Germinal center (tissue), 1 donor: ENCODE data around the gene EFNA3.
A peak's percentile ranks its signal among the peaks of the same experiment; 100 is the strongest.

Experiments
- DNase-seq: peaks from one replicate; pipeline ENCODE4 v3.0.0; 2012; ENCODE audit warnings: mixed read lengths, low spot score

EFNA3 gene

GRCh38 chr1:155078469-155079209, at the start of gene EFNA3:
TSS of gene EFNA3 (plus strand) at chr1:155078837. CDS start at chr1:155078942, 105 bp downstream.
- DNase-seq: peak; percentile 91

- no peak for DNase-seq
Measured at GRCh38 chr1:155029513-155030242, 49.0 kb upstream of the EFNA3 start.

DNA sequence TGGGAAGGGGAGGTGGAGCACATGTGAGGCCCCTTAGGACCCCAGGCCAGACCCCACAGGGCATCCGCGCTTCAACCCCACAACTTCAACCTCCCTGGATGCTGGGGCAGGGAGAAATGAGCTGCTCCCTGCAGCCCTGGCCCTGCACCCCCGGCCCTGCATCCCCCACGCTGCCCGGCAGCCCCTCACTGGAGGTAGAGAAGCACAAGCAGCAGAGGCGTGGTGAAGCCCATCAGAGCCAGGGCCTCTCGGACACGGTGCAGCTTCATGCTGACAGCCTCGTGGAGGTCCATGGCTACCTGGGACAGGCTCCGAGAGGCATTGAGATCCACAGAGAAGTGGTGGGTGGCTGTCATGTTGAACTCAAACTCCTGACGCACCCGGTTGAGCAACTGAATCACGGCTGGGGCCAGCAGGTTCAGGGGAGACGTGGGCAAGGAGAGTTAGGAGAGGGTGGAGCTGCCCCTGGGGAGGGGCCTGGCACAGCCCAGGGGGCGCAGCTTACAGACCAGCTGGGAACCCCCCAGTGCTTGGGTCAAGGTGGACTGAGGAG, 48.3 kb upstream of the EFNA3 start:
- DNase-seq: no peak

- DNase-seq: no peak
Measured at GRCh38 chr1:155030899-155031298, 47.7 kb upstream of the EFNA3 start.

DNA sequence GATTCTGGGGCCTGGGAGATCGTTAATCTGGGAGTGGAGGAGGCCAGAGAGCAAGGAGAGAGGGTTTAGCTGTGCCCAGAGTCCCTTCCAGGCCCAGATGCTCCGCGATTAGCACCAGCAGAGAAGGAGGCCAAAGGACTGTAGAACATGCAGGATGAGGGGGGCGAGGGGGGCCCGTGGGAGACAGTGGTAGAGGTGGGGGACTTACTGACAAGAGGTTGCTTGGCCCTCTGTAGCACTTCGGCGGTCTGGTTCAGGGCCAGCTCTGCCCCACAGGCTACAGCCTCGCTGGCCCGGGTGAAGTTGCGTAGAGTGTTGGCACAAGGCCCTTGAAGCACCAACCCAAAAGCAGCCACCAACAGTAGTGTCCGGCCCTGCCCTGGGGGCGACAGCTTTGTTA, 45.8 kb upstream of the EFNA3 start:
- no peak for DNase-seq

DNA sequence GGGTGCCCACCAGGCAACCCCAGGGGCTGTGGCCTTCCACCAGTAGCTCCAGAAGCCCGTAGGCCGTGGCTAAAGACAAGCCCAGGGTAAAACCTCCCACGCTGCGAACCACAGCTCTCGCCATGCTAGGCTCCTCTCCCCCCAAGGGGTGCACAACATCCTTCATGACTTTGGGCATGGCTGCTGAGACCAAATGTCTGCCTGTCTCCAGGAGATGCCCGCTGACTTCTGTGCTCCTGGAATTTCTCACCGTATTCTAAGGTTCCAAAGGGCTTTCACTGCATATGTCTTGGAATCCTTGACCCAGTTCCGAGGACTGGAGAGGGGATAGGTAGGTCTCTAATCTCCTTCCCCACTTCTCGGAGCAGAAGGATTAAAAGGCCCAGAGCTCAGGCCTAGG, 45.1 kb upstream of the EFNA3 start, which contains the start of the genes DCST1 and DCST2:
DCST1 (plus strand) TSS at position 301 of the 400 bp plus-strand sequence. CDS start 213 bp downstream, outside the sequence.
DCST2 (minus strand) TSS at position 258 of the 400 bp plus-strand sequence; CDS start at position 178, 80 bp downstream.
- no peak for DNase-seq

DNA sequence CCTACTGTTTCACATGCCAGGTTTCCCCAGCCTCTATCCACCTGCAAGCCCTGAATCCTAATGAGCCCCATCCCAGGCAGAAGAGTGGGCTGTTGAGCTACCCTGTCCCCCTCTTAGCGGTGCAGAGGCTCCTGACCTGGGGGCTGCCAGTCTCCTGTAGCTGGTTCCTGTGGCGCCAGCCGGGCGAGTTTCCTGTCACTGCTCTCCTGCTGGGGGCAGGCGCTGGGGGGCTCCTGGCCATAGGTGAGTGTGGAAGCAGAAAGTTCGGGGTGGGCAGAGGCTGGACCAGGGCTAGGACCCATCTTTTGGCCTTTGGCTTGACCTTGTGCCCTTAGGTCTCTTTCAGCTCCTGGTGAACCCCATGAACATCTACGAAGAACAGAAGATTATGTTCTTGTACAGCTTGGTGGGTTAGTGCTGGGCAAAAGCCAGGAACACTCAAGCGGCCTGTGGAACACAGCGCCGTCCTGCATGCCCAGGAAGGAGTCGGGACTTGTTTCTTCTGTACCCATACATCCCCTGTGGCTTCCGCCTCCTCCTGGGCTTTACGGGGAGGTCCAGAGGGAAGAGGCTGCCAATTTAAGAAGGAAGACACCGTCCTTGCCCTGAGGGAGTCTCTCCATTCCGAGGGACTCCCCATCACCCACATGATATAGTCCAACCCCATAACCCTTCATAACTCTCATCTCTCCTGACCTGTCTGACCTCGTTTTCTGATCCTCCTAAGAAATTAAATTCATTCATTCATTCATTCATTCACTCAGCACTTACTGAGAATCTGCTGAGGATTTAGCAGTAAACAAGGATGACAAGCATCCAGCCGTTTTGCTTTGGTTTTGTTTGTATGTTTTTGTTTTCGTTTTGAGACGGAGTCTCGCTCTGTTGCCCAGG, 44.1 kb upstream of the EFNA3 start:
- DNase-seq: no peak

DNA sequence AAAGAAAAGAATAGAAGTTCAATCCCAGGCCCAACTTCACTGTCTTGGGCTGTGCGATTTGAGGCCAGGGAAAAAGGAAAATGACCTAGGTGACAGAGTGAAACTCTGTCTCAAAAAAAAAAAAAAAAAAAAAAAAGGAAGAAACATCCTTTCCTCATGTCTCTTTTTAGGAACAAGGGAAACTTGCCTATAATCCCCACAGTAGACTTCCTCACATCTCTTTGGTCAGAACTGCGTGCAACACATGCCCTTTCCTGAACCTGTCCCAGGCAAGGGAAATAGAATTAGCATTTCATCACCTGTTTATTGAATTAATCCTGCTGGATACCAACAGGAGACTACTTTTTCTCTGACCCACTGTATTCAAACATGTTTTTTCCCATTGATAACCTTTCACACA, 42.7 kb upstream of the EFNA3 start:
- no peak for DNase-seq

DNA sequence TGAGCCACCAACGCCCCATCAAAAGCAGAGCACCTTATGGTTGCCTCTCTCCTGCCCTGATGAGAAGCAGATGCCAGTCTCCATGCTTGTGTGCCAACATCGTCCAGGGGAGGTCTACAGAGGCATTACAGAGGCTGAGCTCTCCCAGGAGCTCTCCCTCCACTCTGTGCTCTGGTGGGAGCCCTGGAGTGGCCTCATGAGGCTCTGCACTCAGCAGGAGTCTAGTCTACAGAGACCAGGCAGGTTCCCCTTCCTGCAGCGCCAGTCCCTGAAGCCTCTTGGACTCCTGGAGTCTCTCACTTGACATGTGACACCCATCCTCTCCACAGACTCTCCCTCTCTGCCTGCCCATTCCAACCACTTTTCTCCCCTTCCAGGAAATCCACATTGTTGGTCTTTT, 41.6 kb upstream of the EFNA3 start:
- no peak for DNase-seq

- no peak for DNase-seq
Measured at GRCh38 chr1:155037851-155038441, 40.7 kb upstream of the EFNA3 start.

DNA sequence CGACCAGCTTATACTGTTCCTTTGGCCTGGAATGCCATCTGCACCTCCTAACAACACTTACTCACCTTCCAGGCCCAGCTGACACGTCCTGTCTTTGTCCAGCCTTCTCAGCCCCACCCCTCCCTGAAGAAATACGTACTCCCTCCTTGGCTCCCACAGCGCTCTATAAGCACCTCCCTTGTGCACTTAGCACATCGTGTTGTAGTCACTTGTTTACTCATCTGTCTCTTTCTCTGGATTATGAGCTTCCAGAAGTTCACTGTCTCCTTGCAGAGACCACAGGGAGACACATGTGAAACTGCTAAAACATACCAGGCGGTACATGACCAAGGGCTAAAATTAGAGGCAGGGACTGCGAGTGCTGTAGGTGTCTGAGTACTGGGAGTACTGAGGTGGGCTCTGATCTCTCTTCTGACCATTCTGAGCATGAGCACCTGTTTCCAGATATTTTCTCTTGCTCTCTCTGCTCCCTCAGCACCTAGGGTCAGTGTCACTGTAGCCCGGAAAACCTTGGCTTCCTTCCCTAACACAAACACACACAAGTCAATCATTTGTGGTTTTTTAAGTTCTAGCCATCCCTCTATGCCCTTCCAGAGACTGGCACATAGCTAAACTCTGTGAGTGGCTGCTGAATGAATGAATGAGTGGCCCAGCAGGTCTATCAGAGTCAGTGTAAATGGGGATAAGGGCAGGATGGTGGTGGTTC, 39.9 kb upstream of the EFNA3 start:
- DNase-seq: no peak

- no peak for DNase-seq
Measured at GRCh38 chr1:155039308-155039669, 39.3 kb upstream of the EFNA3 start.

DNA sequence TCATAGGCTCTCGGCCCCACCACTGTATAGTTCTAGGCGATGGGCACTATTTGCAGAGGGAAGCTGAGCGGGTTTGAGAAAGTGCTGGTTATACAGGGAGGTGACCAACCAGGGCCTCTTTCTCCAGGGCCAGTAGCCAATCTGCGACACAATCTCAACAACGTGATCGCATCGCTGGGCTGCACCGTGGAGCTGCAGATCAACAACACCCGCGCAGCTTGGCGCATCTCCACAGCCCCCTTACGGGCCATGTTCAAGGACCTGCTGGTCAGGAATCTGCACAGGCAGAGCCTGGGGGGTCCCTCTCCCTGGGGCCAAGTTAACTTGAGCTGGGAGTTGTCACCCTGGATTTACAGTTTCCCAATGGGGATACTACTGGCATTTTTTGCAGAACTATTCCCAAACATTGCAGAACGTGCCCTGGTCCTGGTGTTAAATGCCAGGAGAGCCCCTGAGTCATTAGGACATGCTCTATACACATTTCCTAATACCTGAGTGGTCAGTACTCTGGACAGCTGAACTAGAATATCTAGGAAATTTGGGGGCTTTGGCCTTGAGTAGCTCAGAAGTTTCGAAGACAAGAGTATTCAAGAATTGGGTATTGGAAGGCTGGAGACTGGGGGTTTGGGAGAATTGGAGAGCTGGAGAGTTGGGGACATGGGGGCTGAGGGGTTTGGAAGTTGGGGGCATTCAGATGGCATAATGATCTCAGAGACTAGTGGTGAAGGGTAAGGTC, 38.1 kb upstream of the EFNA3 start:
- DNase-seq: no peak

DNA sequence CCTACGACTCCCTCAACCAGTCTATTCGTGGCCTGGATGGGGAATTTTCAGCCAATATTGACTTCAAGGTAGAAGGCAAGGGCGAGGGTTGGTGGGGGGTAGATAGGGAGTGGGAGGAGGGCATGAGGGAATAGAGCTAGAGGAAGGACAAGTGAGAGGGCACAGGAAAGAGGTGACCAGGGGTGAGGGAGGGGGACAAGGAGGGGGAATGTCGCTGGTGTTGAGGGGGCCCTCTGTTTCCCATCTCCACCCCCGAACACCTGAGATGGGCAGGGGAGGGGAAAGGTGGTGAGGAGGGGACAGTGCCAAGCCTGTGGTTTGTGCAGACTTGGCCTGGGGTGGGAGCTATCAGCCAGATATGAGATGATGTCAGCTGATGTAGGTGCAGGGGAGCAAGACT, 35.8 kb upstream of the EFNA3 start:
- no peak for DNase-seq

- no peak for DNase-seq
Measured at GRCh38 chr1:155043301-155043702, 35.3 kb upstream of the EFNA3 start.

DNA sequence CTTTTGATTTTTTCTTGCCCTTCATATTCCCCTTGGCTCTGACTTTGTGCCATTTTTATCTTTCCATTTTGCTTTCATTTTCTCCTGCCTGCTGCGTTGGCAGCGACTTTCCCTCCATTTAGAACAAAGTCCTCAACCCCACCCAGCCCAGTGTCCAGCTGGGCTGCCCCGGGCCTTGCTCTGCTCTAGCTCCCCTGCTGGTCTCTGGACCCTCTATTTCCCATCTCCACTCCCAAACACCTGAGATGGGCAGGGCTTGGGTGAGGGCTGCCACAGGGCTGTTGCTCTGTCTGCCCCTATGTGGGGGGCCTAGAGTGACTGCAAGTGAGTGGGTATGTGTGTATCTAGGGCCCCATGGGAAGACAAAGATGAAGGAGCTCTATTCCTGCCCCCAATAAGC, 34.8 kb upstream of the EFNA3 start:
- no peak for DNase-seq

GRCh38 chr1:155044365-155044764, 34.3 kb upstream of the EFNA3 start:
- no peak for DNase-seq

- peak; percentile 60 for DNase-seq
Measured at GRCh38 chr1:155044812-155045657, 33.6 kb upstream of the EFNA3 start.
